Activated CD4-positive, alpha-beta T cell treated with anti-CD3 and anti-CD28 coated beads for 36 hours (primary cell): ENCODE measurements around the gene EML6. TPM values are rescaled to one million over a fixed set of nuclear protein-coding genes. Genes with fewer than 3 reads are reported as not detected.

Experiments
- ATAC-seq: fragments of 200-7000 bp; cut with Tn5 transposase; one replicate; pipeline ENCODE4 v1.10.0; 2021; ENCODE audit warnings: mild to moderate bottlenecking, moderate library complexity
- CTCF ChIA-PET: fragments of 350-600 bp; sonication (Branson Sonifier 250); formaldehyde crosslinking; loops from one replicate; lab custom pipeline; 2021; ENCODE audit warnings: antibody characterized with exemption; lab: Charles Lee
- POLR2A ChIA-PET: fragments of 350-600 bp; sonication (Branson Sonifier 250); formaldehyde crosslinking; loops from one replicate; lab custom pipeline; 2021; ENCODE audit warnings: antibody characterized with exemption, inconsistent platforms; lab: Charles Lee
- DNase-seq: peaks from one replicate; pipeline ENCODE4 v3.0.0-alpha.2; 2020
- H3K27ac Mint-ChIP-seq: one replicate; pipeline ENCODE4 v1.8.0; 2021; ENCODE audit warnings: mixed read lengths
- H3K27me3 Mint-ChIP-seq: one replicate; pipeline ENCODE4 v1.8.0; 2021; ENCODE audit warnings: mixed read lengths
- H3K36me3 Mint-ChIP-seq: one replicate; pipeline ENCODE4 v1.8.0; 2021; ENCODE audit warnings: low read depth, mixed read lengths
- H3K4me1 Mint-ChIP-seq: one replicate; pipeline ENCODE4 v1.8.0; 2021; ENCODE audit warnings: mixed read lengths
- H3K4me3 Mint-ChIP-seq: one replicate; pipeline ENCODE4 v1.8.0; 2021; ENCODE audit warnings: mild to moderate bottlenecking, moderate library complexity, mixed read lengths
- H3K9me3 Mint-ChIP-seq: one replicate; pipeline ENCODE4 v1.8.0; 2021; ENCODE audit warnings: low read depth, mixed read lengths
- intact Hi-C, 2 experiments: fragments of 100-400 bp; cut with DNase I in 1 of 2; cut with micrococcal nuclease in 1 of 2; formaldehyde crosslinking; loops; one replicate each; pipeline versions ENCODE4 v1.14.2 to v1.15.1; 2022 to 2024; cut with DNase I, micrococcal nuclease
- total RNA-seq, 2 experiments: library from RNA; stranded (reverse); gene quantifications; one replicate each; pipeline ENCODE4 v1.2.3, GENCODE V29; 2021

EML6 gene
- total RNA-seq, 2 experiments from 2014 or later: 0.16 to 0.30 TPM

DNA sequence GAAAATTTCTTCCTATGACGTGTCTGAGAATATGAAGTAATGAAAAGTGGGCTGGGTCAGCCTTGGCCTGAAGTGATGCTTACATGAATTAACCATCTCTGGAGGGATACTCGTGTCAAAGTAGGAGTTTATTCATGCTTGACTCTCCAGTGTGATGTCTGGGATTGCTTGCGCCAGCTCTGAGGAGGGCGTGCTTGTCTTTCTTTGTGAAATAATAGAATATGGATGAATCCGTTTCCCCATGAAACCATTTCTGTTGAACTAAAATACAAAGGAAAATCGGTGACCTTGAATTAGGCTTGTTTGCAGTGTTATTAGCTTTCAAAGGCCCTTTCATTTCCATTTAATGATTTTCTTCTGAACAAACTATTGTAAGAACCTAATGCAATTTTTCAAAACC lies 77.9 kb downstream of the EML6 start:
- peaks cover 6% of the 10 kb centered on the region for H3K9me3 Mint-ChIP-seq

DNA sequence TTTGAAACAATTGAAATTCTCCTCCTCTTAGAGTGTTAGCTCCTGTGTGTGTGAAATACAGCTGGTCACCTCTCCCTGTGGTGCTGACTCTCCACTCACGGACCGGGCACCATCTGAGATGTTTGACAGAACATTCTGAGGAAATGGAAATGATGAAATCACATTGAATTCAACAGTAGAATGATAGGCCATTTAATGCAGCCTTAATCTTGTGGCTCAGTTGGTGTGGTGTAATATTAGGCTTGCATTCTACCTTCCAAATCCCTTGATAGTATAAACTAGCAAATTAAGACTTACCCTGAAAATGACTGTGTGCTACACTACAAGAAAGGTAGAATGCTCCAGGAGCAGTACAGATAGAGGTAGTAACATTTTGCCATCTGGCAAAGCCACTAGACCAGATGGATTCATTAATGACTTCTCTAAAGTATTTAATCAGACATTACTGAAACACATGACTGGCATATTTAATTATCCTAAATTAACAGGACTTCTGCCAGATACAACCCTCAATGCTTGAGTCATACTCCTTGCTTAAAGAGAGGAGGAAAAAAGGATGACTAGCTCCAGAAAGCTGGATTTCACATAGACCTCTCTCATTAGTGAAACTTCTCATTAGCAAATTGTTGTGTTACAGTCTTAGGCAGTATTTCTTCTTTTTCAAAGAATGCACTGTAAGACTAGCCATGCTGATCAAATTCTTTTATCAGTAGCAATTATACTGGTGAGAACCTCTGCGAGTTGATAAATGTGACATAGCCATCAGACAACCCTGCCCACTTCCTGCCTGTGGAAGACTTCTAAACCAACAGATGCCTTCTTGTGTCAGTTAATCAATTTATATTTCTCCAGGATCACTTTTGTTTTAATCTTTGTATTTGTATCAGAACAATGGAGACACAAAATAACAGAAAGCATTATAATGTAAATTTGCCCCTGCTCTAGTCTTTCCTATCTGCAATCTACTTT lies 80.6 kb downstream of the EML6 start:
- Mint-ChIP-seq H3K4me3 (no peak overlapping the region), H3K27me3 (no peaks in the 10 kb centered on the region), H3K4me1 (no peaks in the 10 kb centered on the region), H3K27ac (no peak overlapping the region), H3K9me3 (peaks cover 6% of the 10 kb centered on the region), H3K36me3 (no peaks in the 10 kb centered on the region)
- intact Hi-C loops: loop anchor here in 1 of 2 experiments (2.0 kb wide), 1 partner anchor 17 kb away; no protein-coding TSS in a partner anchor
- ATAC-seq (no peak), DNase-seq (no peak)
- POLR2A ChIA-PET: no interaction called here
- CTCF ChIA-PET: no interaction called here

More for the DNA sequence above, 77.9 kb downstream of the EML6 start:
- Mint-ChIP-seq H3K4me3 (no peak overlapping the region), H3K36me3 (no peaks in the 10 kb centered on the region), H3K4me1 (no peaks in the 10 kb centered on the region), H3K27me3 (no peaks in the 10 kb centered on the region), H3K27ac (no peak overlapping the region)
- ChIA-PET POLR2A (no interaction called here), CTCF (no interaction called here)
- no peak for DNase-seq
- no peak for ATAC-seq
- intact Hi-C loops: no loop called here

DNA sequence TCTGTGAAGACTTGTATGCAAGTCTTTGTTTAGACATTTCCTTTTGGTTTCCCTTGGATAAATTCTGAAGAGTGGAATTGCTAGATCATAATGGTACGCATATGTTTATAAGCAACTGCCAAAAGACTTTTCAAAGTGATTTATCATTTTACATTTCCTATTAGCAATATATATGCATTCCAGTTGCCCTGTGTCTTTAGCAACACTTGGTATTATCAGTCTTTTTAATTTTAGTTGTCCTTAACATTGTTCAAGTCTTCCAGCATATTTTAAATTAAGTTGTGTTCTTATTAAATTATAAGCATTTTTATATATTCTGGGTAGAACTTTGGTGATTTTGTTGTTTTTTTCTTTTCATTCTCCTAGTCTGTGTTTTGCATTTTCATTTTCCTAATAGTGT lies 81.8 kb downstream of the EML6 start:
- Mint-ChIP-seq H3K4me3 (no peak overlapping the region), H3K27ac (no peak overlapping the region), H3K36me3 (no peaks in the 10 kb centered on the region), H3K4me1 (no peaks in the 10 kb centered on the region), H3K9me3 (peaks cover 6% of the 10 kb centered on the region), H3K27me3 (peaks cover 3% of the 10 kb centered on the region)
- ATAC-seq (no peak), DNase-seq (no peak)
- POLR2A ChIA-PET: no interaction called here
- intact Hi-C loops: loop anchor here in 1 of 2 experiments (2.0 kb wide), 1 partner anchor 16 kb away; no protein-coding TSS in a partner anchor
- CTCF ChIA-PET: interaction anchor here (0.7 kb wide), 1 partner anchor 139 kb away, joined by 3 read pairs; no protein-coding TSS in a partner anchor

DNA sequence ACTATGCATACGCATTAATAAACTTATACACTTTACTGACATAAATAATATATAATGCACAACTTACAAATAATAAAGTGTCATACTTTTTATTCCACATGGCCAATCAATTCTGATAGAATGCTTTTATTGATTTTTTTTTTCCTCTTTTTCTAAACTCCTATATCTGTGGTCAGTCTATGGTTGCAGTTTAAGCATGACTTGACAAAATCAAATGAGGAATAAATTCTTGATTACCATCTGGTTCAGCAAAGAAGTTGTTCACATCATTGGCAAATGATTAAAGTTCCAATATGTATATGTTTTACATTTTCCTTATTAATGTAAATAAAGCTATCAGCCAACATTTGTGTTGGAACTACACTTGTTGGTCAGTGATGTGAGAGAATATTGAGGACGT lies 83.5 kb downstream of the EML6 start:
- POLR2A ChIA-PET: no interaction called here
- Mint-ChIP-seq H3K27me3 (peaks cover 9% of the 10 kb centered on the region), H3K36me3 (no peaks in the 10 kb centered on the region), H3K9me3 (peaks cover 6% of the 10 kb centered on the region), H3K4me1 (no peaks in the 10 kb centered on the region), H3K4me3 (no peak overlapping the region), H3K27ac (no peak overlapping the region)
- no peak for DNase-seq
- CTCF ChIA-PET: interaction anchor here (1.1 kb wide), 1 partner anchor 32 kb away, joined by 3 read pairs; no protein-coding TSS in a partner anchor
- intact Hi-C loops: no loop called here
- ATAC-seq: no peak

DNA sequence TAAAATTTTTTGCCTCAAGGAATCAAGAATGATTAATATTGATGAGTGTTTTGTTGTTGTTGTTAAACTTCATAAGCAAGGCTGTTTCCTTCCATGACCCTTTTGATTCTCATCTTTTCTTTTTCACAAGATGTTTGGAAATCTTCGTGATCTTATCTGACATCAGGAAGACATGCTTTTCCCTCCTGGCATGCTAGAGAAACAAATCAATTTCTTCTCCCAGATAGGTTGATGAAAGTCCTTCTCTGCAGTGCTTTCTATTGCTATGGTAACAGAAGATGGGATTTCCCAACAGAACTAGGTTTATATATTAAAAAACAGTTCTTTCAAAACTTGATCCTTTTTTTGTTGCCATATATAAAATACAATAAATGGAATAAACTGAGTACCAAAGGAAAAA lies 85.2 kb downstream of the EML6 start:
- Mint-ChIP-seq H3K4me3 (no peak overlapping the region), H3K27me3 (peaks cover 9% of the 10 kb centered on the region), H3K27ac (no peak overlapping the region), H3K4me1 (no peaks in the 10 kb centered on the region), H3K9me3 (peaks cover 6% of the 10 kb centered on the region), H3K36me3 (no peaks in the 10 kb centered on the region)
- ChIA-PET CTCF (no interaction called here), POLR2A (no interaction called here)
- no peak for ATAC-seq
- intact Hi-C loops: no loop called here
- no peak for DNase-seq

DNA sequence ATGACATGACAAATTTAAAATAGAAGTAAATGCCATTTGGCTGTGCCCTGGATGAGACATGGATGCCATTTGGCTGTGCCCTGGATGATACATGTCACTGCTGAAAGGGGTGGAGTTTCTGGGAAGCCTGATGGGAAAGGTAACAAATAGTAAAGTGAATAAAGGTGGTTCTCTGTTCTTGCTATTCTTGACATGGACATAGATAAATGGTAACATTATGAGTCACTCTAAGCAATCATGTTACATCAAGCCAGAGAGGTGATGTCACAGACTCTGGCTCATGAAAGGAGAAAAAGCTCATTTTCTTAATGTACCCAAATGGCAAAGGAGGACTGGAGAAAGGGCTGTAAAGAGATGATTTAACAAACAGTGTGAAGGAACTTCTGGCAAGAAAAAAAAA lies 86.4 kb downstream of the EML6 start:
- H3K36me3 Mint-ChIP-seq: no peaks in the 10 kb centered on the region
- intact Hi-C loops: no loop called here
- ChIA-PET POLR2A (no interaction called here), CTCF (no interaction called here)
- H3K9me3 Mint-ChIP-seq: peaks cover 6% of the 10 kb centered on the region
- no peak overlapping the region for H3K27ac Mint-ChIP-seq
- DNase-seq (no peak), ATAC-seq (no peak)
- H3K4me3 Mint-ChIP-seq: no peak overlapping the region
- H3K4me1 Mint-ChIP-seq: no peaks in the 10 kb centered on the region
- H3K27me3 Mint-ChIP-seq: peaks cover 9% of the 10 kb centered on the region

DNA sequence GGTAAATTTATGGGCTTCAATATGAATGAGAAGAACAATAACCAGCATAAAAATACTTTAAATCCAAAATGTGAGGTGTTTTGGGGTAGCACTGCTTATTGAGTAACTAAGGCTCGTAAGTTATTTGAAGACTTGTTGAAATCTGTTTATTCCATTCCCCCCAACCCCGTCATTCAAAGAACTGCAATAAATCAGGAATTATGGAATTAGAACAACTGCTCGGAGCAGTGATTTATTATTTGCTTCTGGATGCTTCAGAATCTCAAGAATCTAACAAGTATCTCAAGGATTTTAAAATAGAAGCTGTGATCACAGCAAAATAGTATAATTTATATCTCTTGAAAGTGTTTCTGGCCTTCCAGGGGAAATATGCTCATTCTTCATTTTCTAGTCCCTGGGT lies 86.8 kb downstream of the EML6 start:
- H3K4me1 Mint-ChIP-seq: no peaks in the 10 kb centered on the region
- CTCF ChIA-PET: no interaction called here
- ATAC-seq (no peak), DNase-seq (no peak)
- H3K36me3 Mint-ChIP-seq: no peaks in the 10 kb centered on the region
- H3K27me3 Mint-ChIP-seq: peaks cover 9% of the 10 kb centered on the region
- no peak overlapping the region for H3K27ac Mint-ChIP-seq
- no peak overlapping the region for H3K4me3 Mint-ChIP-seq
- intact Hi-C loops: no loop called here
- H3K9me3 Mint-ChIP-seq: peaks cover 2% of the 10 kb centered on the region
- POLR2A ChIA-PET: interaction anchor here (0.6 kb wide), 1 partner anchor 321 kb away, joined by 4 read pairs; no protein-coding TSS in a partner anchor

DNA sequence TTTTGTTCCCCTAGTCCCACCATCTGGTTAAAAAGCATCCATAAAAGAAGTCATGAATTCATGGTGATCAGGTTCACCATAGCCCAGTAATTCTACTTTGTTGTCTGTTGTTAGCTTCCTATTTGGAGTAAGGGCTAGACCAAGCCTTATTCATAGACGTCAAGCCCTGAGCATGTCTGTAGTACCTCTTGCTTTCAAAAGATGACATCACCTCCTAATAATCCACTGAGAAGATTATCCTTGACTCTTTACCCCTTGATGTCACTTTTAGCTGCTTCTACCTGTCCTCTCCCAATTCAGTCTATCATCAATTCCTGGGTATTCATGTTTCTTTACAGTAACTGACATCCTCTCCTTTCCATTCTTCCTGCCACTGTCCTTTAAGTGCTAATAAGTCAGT lies 90.1 kb downstream of the EML6 start:
- peaks cover 9% of the 10 kb centered on the region for H3K27me3 Mint-ChIP-seq
- H3K36me3 Mint-ChIP-seq: no peaks in the 10 kb centered on the region
- POLR2A ChIA-PET: no interaction called here
- H3K4me1 Mint-ChIP-seq: no peaks in the 10 kb centered on the region
- CTCF ChIA-PET: no interaction called here
- no peaks in the 10 kb centered on the region for H3K9me3 Mint-ChIP-seq
- intact Hi-C loops: no loop called here
- ATAC-seq (no peak), DNase-seq (no peak)
- no peak overlapping the region for H3K4me3 Mint-ChIP-seq
- no peak overlapping the region for H3K27ac Mint-ChIP-seq

DNA sequence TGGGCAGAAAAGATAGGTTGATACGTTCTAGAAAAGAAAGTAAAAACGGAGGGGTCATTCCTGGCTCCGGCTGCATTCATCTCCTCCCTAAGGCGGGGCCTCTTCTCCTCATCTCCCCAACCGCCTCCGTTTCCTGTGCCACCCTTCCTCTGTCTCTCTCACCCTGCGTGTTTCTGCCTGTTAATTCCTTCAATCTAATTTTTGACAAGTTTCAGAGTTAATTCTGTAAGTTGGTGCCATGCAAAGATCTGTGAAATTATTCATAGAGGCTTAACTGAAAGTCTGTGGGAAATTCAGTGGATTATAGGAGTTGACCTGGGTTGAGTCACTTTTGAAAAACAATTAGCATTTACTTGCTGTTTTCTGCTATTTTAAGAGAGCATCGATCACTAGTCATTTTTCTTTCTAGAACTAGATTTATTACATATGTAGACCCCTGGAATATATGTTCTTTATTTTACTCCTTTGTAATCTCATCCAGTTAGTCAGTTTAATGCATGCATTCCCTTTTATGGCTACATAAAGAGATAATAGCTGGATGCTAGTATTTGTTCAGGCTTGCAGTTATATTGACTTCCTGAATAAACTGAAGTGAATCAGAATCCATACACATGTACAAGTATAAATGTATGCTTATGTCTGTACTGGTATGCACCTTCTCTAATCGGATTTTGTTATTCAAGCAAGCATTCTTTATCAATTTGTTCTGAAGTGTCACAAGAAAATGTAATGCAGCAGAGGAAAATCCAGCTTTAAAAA lies 91.1 kb downstream of the EML6 start:
- ChIA-PET POLR2A (no interaction called here), CTCF (interaction anchor here (0.6 kb wide), 1 partner anchor 23 kb away, joined by 3 read pairs; no protein-coding TSS in a partner anchor)
- peaks cover 9% of the 10 kb centered on the region for H3K27me3 Mint-ChIP-seq
- no peaks in the 10 kb centered on the region for H3K4me1 Mint-ChIP-seq
- H3K36me3 Mint-ChIP-seq: no peaks in the 10 kb centered on the region
- intact Hi-C loops: no loop called here
- ATAC-seq (no peak), DNase-seq (no peak)
- no peak overlapping the region for H3K4me3 Mint-ChIP-seq
- H3K27ac Mint-ChIP-seq: no peak overlapping the region
- H3K9me3 Mint-ChIP-seq: no peaks in the 10 kb centered on the region

DNA sequence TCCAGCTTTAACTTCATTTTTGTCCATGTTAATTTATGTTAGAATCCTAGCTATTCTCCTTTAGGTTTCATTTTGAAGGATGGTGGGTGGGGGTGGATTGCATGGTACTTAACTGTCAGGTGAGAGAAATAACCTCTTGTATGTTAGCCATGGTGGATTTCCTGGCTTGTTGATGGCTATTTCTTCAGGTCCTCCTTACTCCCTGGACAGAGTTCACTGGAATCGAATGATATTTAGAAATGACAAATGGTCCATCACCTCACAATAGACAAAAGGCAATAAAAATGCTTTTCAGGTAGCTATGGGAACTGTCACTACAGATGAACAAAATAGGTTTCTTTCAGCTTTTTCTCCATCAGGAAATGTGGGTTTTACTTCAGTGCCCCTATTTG lies 91.7 kb downstream of the EML6 start:
- no peaks in the 10 kb centered on the region for H3K36me3 Mint-ChIP-seq
- no peaks in the 10 kb centered on the region for H3K9me3 Mint-ChIP-seq
- CTCF ChIA-PET: interaction anchor here (0.6 kb wide), 1 partner anchor 23 kb away, joined by 3 read pairs; no protein-coding TSS in a partner anchor
- intact Hi-C loops: no loop called here
- peaks cover 6% of the 10 kb centered on the region for H3K27me3 Mint-ChIP-seq
- no peak overlapping the region for H3K27ac Mint-ChIP-seq
- no peaks in the 10 kb centered on the region for H3K4me1 Mint-ChIP-seq
- no peak overlapping the region for H3K4me3 Mint-ChIP-seq
- no peak for DNase-seq
- POLR2A ChIA-PET: no interaction called here
- ATAC-seq: no peak

DNA sequence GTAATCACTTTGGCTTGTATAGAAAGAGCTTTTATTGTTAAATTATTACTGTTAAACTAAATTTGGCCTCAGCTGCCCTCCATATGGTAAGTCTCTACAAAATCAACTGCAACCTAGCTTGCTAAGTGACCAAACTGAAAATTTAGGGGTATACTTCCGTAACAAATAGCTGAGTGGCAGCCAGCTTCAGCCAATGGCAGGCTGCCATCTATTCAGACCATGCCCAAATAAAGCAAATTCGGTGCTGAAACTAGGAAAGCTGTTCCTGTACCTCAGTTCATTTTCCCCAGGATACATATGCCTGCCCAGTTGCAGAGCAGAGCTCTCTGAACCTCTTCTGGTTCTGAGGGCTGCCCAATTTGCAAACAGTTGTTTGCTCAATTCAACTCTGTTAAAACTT lies 94.8 kb downstream of the EML6 start:
- Mint-ChIP-seq H3K4me1 (no peaks in the 10 kb centered on the region), H3K27ac (no peak overlapping the region), H3K27me3 (peaks cover 5% of the 10 kb centered on the region), H3K4me3 (no peak overlapping the region), H3K9me3 (no peaks in the 10 kb centered on the region), H3K36me3 (no peaks in the 10 kb centered on the region)
- DNase-seq: no peak
- ChIA-PET POLR2A (no interaction called here), CTCF (no interaction called here)
- intact Hi-C loops: no loop called here
- ATAC-seq: no peak
